ENCODE measurements around the gene SLC1A7. TPM values are rescaled to one million over a fixed set of nuclear protein-coding genes. Genes with fewer than 3 reads are reported as not detected.

SLC1A7 gene
- polyA plus RNA-seq, 1 donor from 2014 or later: not detected

- no peaks in the 10 kb centered on the region for H3K9me3 ChIP-seq (ENCODE audit: low read length)
- no peak overlapping the region for H2AFZ ChIP-seq (ENCODE audit: low read depth, low read length)
- H3K4me3 ChIP-seq (ENCODE audit: low read length): peak overlapping the region; percentile 1
- H3K27me3 ChIP-seq (ENCODE audit: insufficient read depth, low read depth, low read length): no peaks in the 10 kb centered on the region
- H4K20me1 ChIP-seq (ENCODE audit: insufficient read depth): no peaks in the 10 kb centered on the region
- no peaks in the 10 kb centered on the region for H3F3A ChIP-seq (ENCODE audit: insufficient read depth, low read length, poor library complexity, severe bottlenecking)
- TF ChIP-seq REST (IDR thresholded peaks at IDR 0.05; ENCODE audit: borderline replicate concordance) (no peak), EZH2 (IDR thresholded peaks at IDR 0.05; ENCODE audit: borderline replicate concordance, insufficient read depth, low read length, poor library complexity, severe bottlenecking) (no peak)
- peaks cover 6% of the 10 kb centered on the region for H3K36me3 ChIP-seq (ENCODE audit: insufficient read depth, low read length)
- no peak overlapping the region for H3K4me2 ChIP-seq (ENCODE audit: low read length)
- no peaks in the 10 kb centered on the region for H3K9me2 ChIP-seq (ENCODE audit: insufficient read depth, low read length)
- H3K27ac ChIP-seq (ENCODE audit: low read length): peak overlapping the region; percentile 16
- H3K9ac ChIP-seq (ENCODE audit: low read length): no peak overlapping the region
- no peaks in the 10 kb centered on the region for H3K79me2 ChIP-seq (replicated peaks; ENCODE audit: insufficient read depth, low read length)
Observed at GRCh38 chr1:53048960-53049573, 93.4 kb downstream of the SLC1A7 start.

GRCh38 chr1:53047737-53048736, 94.4 kb downstream of the SLC1A7 start:
- no peak overlapping the region for H3K4me2 ChIP-seq (ENCODE audit: low read length)

More at GRCh38 chr1:53047737-53048736, 94.4 kb downstream of the SLC1A7 start:
- H3K4me3 ChIP-seq (ENCODE audit: low read length): peak overlapping the region; percentile 27
- H3K79me2 ChIP-seq (replicated peaks; ENCODE audit: insufficient read depth, low read length): no peaks in the 10 kb centered on the region
- TF ChIP-seq CTCF (IDR thresholded peaks at IDR 0.05; ENCODE audit: poor library complexity, severe bottlenecking) (no peak), RAD21 (conservative IDR thresholded peaks at IDR 0.05) (no peak), SMC3 (conservative IDR thresholded peaks at IDR 0.05; ENCODE audit: poor library complexity) (no peak), EP300 (conservative IDR thresholded peaks at IDR 0.05; ENCODE audit: poor library complexity, severe bottlenecking) (no peak), MXI1 (conservative IDR thresholded peaks at IDR 0.05; ENCODE audit: poor library complexity, severe bottlenecking) (no peak), REST (IDR thresholded peaks at IDR 0.05; ENCODE audit: borderline replicate concordance) (no peak), POLR2AphosphoS5 (IDR thresholded peaks at IDR 0.05) (no peak), EZH2 (IDR thresholded peaks at IDR 0.05; ENCODE audit: borderline replicate concordance, insufficient read depth, low read length, poor library complexity, severe bottlenecking) (no peak), TAF1 (IDR thresholded peaks at IDR 0.05; ENCODE audit: low read depth) (no peak)
- no peaks in the 10 kb centered on the region for H3K9me2 ChIP-seq (ENCODE audit: insufficient read depth, low read length)
- no peak overlapping the region for H2AFZ ChIP-seq (ENCODE audit: low read depth, low read length)
- no peaks in the 10 kb centered on the region for H4K20me1 ChIP-seq (ENCODE audit: insufficient read depth)
- H3K27ac ChIP-seq (ENCODE audit: low read length): peak overlapping the region; percentile 45
- H3K9ac ChIP-seq (ENCODE audit: low read length): no peak overlapping the region
- no peaks in the 10 kb centered on the region for H3F3A ChIP-seq (ENCODE audit: insufficient read depth, low read length, poor library complexity, severe bottlenecking)
- no peaks in the 10 kb centered on the region for H3K27me3 ChIP-seq (ENCODE audit: insufficient read depth, low read depth, low read length)
- H3K9me3 ChIP-seq (ENCODE audit: low read length): no peaks in the 10 kb centered on the region
- H3K36me3 ChIP-seq (ENCODE audit: insufficient read depth, low read length): peaks cover under 1% of the 10 kb centered on the region
